HCT116 (cell line): ENCODE data around the gene TSPAN10.

ENCODE experiments used
- CTCF ChIP-seq, 3 experiments: fragments of 200-600 bp in 1 of 3; sonication (generic) in 1 of 3; IDR thresholded peaks in 2 of 3; conservative IDR thresholded peaks in 1 of 3; 2 replicates each; pipeline ENCODE4 v1.5.1; 2012 to 2017; ENCODE audit warnings: low read depth in 2 of 3, low read length in 2 of 3, antibody characterized with exemption in 1 of 3, borderline replicate concordance in 1 of 3, control low read depth in 1 of 3, mild to moderate bottlenecking in 1 of 3, mixed read lengths in 1 of 3, mixed run types in 1 of 3, moderate library complexity in 1 of 3; ENCODE audit not compliant: insufficient read depth in 1 of 3
- ELF1 ChIP-seq: IDR thresholded peaks from 2 replicates; pipeline ENCODE4 v1.6.1; 2012; ENCODE audit warnings: low read depth, borderline replicate concordance
- EZH2 ChIP-seq: fragments of 200-600 bp; sonication (generic); IDR thresholded peaks from 2 replicates; pipeline ENCODE4 v1.6.1; 2017; ENCODE audit warnings: antibody characterized with exemption, mixed run types
- EZH2phosphoT487 ChIP-seq: fragments of 200-600 bp; IDR thresholded peaks from 2 replicates; pipeline ENCODE4 v1.6.1; 2018; ENCODE audit warnings: antibody characterized with exemption, borderline replicate concordance
- JUND ChIP-seq: IDR thresholded peaks from 2 replicates; pipeline ENCODE4 v1.6.1; 2012
- POLR2A ChIP-seq: IDR thresholded peaks from 2 replicates; pipeline ENCODE4 v1.7.0; 2011; ENCODE audit warnings: borderline replicate concordance; ENCODE audit not compliant: insufficient read depth, insufficient read length; ENCODE audit errors: extremely low read depth
- POLR2AphosphoS5 ChIP-seq: IDR thresholded peaks from 2 replicates; pipeline ENCODE4 v1.6.1; 2011; ENCODE audit warnings: mild to moderate bottlenecking, low read depth, low read length, moderate library complexity
- RAD21 ChIP-seq: IDR thresholded peaks from 2 replicates; pipeline ENCODE4 v1.6.1; 2012; ENCODE audit warnings: low read depth, mild to moderate bottlenecking
- SIN3A ChIP-seq: IDR thresholded peaks from 2 replicates; pipeline ENCODE4 v1.6.1; 2012; ENCODE audit warnings: low read depth
- TF ChIP-seq, protein P1 (sequence below): IDR thresholded peaks from 2 replicates; pipeline ENCODE4 v1.6.1; 2012; ENCODE audit warnings: low read depth

DNA sequence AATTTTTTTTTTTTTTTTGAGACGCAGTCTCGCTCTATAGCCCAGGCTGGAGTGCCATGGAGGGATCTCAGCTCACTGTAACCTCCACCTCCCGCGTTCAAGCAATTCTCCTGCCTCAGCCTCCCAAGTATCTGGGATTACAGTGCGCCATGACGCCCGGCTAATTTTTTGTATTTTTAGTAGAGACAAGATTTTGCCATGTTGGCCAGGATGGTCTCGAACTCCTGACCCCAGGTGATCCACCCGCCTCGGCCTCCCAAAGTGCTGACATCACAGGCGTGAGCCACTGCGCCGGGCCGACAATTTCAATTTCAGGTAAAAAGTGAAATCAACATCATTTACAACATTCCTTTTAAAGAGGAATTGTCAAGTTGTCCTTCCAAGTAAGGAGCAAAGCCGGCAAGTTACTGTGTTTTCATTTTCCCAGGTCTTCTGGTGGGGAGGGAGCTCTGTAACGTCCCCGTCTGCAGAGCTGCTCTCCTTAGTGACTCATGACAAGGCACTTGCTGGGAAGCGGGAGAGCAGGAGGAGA, 957 bp upstream of the TSPAN10 start:
- TF ChIP-seq CTCF (IDR thresholded peaks at IDR 0.05 in 2 of 3, conservative IDR thresholded peaks at IDR 0.05 in 1 of 3; ENCODE audit: borderline replicate concordance in 1 of 3, insufficient read depth in 1 of 3, low read depth in 2 of 3, low read length in 2 of 3) (no peak), POLR2AphosphoS5 (no peak), POLR2A (no peak), JUND (no peak), SIN3A (no peak; the same call in 1 of the 2 replicates), ELF1 (no peak), EZH2 (no peak), RAD21 (no peak), EZH2phosphoT487 (no peak)
- TF ChIP-seq, protein P1, sequence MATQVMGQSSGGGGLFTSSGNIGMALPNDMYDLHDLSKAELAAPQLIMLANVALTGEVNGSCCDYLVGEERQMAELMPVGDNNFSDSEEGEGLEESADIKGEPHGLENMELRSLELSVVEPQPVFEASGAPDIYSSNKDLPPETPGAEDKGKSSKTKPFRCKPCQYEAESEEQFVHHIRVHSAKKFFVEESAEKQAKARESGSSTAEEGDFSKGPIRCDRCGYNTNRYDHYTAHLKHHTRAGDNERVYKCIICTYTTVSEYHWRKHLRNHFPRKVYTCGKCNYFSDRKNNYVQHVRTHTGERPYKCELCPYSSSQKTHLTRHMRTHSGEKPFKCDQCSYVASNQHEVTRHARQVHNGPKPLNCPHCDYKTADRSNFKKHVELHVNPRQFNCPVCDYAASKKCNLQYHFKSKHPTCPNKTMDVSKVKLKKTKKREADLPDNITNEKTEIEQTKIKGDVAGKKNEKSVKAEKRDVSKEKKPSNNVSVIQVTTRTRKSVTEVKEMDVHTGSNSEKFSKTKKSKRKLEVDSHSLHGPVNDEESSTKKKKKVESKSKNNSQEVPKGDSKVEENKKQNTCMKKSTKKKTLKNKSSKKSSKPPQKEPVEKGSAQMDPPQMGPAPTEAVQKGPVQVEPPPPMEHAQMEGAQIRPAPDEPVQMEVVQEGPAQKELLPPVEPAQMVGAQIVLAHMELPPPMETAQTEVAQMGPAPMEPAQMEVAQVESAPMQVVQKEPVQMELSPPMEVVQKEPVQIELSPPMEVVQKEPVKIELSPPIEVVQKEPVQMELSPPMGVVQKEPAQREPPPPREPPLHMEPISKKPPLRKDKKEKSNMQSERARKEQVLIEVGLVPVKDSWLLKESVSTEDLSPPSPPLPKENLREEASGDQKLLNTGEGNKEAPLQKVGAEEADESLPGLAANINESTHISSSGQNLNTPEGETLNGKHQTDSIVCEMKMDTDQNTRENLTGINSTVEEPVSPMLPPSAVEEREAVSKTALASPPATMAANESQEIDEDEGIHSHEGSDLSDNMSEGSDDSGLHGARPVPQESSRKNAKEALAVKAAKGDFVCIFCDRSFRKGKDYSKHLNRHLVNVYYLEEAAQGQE: no peak
